HEK293T (cell line): ENCODE results near the gene KNL1.

Experiments
- ARNT ChIP-seq: fragments of 450-650 bp; IDR thresholded peaks from 2 replicates; pipeline ENCODE4 v1.6.1; 2017; ENCODE audit warnings: mild to moderate bottlenecking
- BHLHE40 ChIP-seq: fragments of 450-650 bp; IDR thresholded peaks from 2 replicates; pipeline ENCODE4 v1.6.1; 2016; ENCODE audit warnings: mild to moderate bottlenecking, moderate library complexity, borderline replicate concordance
- ELF4 ChIP-seq: fragments of 450-650 bp; IDR thresholded peaks from 2 replicates; pipeline ENCODE4 v1.6.1; 2017; ENCODE audit warnings: antibody characterized with exemption
- FOXK2 ChIP-seq: fragments of 450-650 bp; IDR thresholded peaks from 2 replicates; pipeline ENCODE4 v1.6.1; 2016; ENCODE audit warnings: mild to moderate bottlenecking
- HDGF ChIP-seq: fragments of 450-650 bp; IDR thresholded peaks from 2 replicates; pipeline ENCODE4 v1.6.1; 2017; ENCODE audit warnings: antibody characterized with exemption, borderline replicate concordance
- NFRKB ChIP-seq: fragments of 450-650 bp; IDR thresholded peaks from 2 replicates; pipeline ENCODE4 v1.6.1; 2016; ENCODE audit warnings: mild to moderate bottlenecking, moderate library complexity
- PKNOX1 ChIP-seq: fragments of 450-650 bp; IDR thresholded peaks from 2 replicates; pipeline ENCODE4 v1.6.1; 2016
- SP1 ChIP-seq: fragments of 450-650 bp; IDR thresholded peaks from 2 replicates; pipeline ENCODE4 v1.6.1; 2017
- ZNF384 ChIP-seq: fragments of 450-650 bp; IDR thresholded peaks from 2 replicates; pipeline ENCODE4 v1.6.1; 2016

- TF ChIP-seq SP1 (no peak), BHLHE40 (no peak), NFRKB (no peak), PKNOX1 (no peak), FOXK2 (no peak), ELF4 (no peak), HDGF (no peak), ZNF384 (no peak), ARNT (no peak)
These were observed 3.0 kb downstream of the KNL1 start for GRCh38 chr15:40597024-40597423.
